GM19239 (cell line): ENCODE data around the gene SLC41A2.
A peak's percentile ranks its signal among the peaks of the same experiment; 100 is the strongest.

Experiments
- DNase-seq: peaks from one replicate; pipeline ENCODE4 v3.0.0; 2011; ENCODE audit warnings: low spot score; ENCODE audit not compliant: insufficient read length
- FAIRE-seq: peaks from 2 replicates; lab custom pipeline; 2011; peaks lifted over from hg19 to GRCh38; lab: Jason Lieb, UNC

Gene SLC41A2

GRCh38 chr12:104933128-104933527 is 25.0 kb downstream of the SLC41A2 start:
- DNase-seq = no peak
- no peak for FAIRE-seq

GRCh38 chr12:104930388-104931326 is 27.4 kb downstream of the SLC41A2 start:
- FAIRE-seq (peak; percentile 96), DNase-seq (peak; percentile 15)

- peak; percentile 57 for FAIRE-seq
Observed at GRCh38 chr12:104929977-104930376, 28.1 kb downstream of the SLC41A2 start.

GRCh38 chr12:104929368-104929767 is 28.7 kb downstream of the SLC41A2 start:
- DNase-seq = no peak
- peak; percentile 8 for FAIRE-seq

More at GRCh38 chr12:104929977-104930376, 28.1 kb downstream of the SLC41A2 start:
- no peak for DNase-seq

GRCh38 chr12:104928036-104928745 is 29.9 kb downstream of the SLC41A2 start:
- FAIRE-seq (no peak), DNase-seq (no peak)

GRCh38 chr12:104925501-104925900 is 32.6 kb downstream of the SLC41A2 start:
- DNase-seq = no peak
- FAIRE-seq = no peak

- no peak for DNase-seq
- no peak for FAIRE-seq
Observed at GRCh38 chr12:104921340-104921739, 36.8 kb downstream of the SLC41A2 start.

GRCh38 chr12:104911942-104912341 is 46.1 kb downstream of the SLC41A2 start:
- DNase-seq (no peak), FAIRE-seq (no peak)

GRCh38 chr12:104910196-104910840 is 47.8 kb downstream of the SLC41A2 start:
- no peak for DNase-seq
- no peak for FAIRE-seq

GRCh38 chr12:104909761-104910160 is 48.3 kb downstream of the SLC41A2 start:
- FAIRE-seq (no peak), DNase-seq (no peak)
